ENCODE measurements around the gene TINAGL1.
"Not testable (repeated sequence)": the region's sequence is repeated elsewhere in the genome, so short reads cannot be mapped to it uniquely, and the experiment has no call there.

Gene TINAGL1

DNA sequence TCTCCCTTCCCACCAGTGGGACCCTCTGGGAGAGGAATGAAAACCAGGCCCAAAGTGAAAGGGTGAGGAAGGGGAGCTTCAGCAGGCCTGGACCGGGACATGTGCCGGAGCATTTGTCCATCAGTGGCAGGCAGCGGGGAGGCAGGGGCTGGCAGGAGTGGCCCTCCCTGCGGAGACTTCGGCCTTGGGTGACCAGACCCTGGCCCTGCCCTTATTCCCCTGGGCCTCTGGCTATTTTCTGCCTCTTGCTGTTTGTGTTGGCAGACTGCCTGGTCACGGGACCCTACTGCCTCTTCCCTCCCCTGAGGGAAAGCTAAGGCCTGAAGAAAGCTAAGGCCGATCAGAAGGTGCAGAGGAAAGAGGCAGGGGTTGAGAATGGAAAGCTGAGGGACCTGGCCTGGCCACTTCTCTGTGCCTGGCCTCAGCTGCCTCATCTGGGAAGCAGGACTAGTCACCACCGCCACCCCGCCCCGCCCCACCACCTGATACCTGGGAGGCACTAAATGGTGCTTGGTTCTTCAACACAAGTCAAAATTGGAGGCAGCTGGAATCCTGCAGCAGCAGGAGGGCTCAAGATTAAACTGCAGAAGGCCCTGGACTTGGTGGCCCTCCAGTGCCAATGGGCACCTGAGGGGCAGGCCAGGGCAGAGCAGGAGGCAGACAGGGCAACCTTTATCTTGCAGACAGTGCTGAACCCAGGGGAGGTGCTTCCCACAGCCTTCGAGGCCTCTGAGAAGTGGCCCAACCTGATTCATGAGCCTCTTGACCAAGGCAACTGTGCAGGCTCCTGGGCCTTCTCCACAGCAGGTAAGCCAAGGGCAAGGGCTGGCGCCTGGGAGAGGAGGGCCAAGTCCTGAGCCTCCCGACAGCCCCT, 7.9 kb downstream of the TINAGL1 start:
- no peak for DNase-seq

DNA sequence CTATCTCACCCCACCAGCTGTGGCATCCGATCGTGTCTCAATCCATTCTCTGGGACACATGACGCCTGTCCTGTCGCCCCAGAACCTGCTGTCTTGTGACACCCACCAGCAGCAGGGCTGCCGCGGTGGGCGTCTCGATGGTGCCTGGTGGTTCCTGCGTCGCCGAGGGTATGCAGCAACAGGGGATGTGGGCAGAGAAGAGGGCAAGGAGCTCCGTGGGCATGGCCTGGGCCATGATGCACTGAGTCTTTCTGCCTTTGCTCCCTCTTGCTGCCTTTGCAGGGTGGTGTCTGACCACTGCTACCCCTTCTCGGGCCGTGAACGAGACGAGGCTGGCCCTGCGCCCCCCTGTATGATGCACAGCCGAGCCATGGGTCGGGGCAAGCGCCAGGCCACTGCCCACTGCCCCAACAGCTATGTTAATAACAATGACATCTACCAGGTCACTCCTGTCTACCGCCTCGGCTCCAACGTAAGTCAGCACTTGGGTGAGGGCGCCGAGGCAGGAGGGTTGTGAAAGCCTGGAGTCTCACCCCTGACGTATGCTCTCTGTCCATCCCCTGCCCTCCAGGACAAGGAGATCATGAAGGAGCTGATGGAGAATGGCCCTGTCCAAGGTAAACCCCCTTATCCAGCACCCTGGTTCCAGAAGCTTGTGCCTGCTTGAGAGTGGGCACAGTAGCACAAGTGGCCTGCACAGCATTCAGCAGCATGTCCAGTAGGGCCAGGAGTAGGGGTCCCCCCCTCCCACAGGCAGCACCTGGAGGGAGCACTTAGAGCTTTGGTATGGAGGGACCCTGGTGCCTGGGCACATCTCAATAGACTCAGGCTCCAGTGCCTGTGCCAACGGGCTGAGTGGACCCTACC, 8.8 kb downstream of the TINAGL1 start:
- DNase-seq = no peak

DNA sequence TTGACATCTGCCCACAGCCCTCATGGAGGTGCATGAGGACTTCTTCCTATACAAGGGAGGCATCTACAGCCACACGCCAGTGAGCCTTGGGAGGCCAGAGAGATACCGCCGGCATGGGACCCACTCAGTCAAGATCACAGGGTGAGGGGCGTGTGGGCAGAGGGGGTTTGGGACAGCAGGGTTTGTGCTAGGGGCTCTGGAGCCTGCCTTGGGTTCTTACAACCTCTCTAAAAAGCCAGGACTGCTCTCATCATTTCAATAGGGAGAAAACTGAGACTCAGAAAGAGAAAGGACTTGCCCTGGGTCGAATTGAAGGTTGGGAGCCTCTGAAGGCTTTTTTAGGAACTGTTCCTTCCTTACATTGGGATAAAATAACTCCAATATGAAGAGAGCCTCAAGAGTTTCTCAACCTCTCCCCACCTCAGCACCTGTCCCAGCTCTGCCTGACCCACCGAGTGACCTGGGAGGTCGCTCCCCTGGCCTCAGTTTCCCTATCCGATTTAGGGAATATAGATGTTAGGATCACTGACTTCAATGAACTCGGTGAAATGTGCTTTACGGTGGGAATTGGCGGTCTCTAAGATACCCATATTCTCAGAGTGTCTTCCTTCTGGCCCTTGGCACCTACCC, 9.5 kb downstream of the TINAGL1 start:
- DNase-seq = no peak

DNA sequence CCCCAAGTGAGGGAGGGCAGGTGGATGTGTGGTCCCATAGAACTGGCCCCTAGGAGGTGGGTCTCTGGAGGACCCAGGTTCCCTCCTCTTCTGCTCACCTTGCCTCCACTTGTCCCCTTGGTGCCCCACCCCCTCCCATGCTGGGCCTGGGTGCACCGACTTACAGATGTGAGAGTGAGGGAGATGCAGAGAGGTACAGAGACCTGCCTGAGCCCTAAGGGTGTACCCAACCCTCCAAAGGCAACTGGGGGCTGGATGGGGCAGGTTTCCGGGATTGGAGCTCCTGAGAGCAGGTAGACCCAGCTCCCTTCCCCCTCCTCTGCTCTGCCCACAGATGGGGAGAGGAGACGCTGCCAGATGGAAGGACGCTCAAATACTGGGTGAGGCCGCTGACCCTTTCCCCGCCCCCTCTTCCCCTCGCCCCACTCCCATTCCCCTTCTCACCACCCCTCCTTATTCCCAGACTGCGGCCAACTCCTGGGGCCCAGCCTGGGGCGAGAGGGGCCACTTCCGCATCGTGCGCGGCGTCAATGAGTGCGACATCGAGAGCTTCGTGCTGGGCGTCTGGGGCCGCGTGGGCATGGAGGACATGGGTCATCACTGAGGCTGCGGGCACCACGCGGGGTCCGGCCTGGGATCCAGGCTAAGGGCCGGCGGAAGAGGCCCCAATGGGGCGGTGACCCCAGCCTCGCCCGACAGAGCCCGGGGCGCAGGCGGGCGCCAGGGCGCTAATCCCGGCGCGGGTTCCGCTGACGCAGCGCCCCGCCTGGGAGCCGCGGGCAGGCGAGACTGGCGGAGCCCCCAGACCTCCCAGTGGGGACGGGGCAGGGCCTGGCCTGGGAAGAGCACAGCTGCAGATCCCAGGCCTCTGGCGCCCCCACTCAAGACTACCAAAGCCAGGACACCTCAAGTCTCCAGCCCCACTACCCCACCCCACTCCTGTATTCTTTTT, 10.3 kb downstream of the TINAGL1 start:
- DNase-seq = no peak

DNA sequence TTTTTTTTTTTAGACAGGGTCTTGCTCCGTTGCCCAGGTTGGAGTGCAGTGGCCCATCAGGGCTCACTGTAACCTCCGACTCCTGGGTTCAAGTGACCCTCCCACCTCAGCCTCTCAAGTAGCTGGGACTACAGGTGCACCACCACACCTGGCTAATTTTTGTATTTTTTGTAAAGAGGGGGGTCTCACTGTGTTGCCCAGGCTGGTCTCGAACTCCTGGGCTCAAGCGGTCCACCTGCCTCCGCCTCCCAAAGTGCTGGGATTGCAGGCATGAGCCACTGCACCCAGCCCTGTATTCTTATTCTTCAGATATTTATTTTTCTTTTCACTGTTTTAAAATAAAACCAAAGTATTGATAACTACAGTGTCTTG, 11.0 kb downstream of the TINAGL1 start:
- not testable (repeated sequence) for DNase-seq

DNA sequence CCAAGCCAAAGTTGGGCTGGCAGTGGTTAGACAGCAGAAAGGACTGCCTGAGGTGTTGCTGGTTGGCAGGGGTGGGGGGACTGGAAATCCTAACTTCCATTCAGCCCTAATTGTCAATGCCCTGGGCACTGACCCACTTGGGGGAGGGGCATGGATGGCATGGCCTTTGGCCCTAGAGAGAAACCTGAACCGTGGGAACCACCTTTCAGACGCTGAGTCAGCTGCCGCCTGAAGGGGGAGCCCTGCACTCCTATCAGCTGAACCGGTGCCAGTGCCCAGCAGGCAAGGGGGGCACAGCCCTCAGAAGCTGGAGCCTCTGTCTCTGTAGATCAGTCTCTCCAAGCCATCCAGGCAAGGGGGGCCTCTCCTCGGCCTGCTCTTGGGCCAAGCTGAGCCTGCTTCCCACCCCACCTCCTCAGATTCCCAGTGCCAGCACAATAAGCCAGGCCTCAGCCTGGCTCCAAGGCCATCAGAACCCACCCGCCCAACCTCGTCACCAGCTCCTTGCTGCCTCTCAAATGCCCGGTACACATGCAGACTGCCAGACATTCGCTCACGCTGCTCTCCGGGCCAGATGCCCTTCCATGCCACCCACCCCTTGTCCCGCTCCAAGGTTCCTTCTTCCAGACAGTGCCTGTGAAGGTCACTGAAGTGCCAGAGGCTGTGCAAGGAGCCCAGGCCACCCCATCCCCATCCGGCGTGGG, 11.6 kb downstream of the TINAGL1 start:
- DNase-seq = peak; percentile 33

DNA sequence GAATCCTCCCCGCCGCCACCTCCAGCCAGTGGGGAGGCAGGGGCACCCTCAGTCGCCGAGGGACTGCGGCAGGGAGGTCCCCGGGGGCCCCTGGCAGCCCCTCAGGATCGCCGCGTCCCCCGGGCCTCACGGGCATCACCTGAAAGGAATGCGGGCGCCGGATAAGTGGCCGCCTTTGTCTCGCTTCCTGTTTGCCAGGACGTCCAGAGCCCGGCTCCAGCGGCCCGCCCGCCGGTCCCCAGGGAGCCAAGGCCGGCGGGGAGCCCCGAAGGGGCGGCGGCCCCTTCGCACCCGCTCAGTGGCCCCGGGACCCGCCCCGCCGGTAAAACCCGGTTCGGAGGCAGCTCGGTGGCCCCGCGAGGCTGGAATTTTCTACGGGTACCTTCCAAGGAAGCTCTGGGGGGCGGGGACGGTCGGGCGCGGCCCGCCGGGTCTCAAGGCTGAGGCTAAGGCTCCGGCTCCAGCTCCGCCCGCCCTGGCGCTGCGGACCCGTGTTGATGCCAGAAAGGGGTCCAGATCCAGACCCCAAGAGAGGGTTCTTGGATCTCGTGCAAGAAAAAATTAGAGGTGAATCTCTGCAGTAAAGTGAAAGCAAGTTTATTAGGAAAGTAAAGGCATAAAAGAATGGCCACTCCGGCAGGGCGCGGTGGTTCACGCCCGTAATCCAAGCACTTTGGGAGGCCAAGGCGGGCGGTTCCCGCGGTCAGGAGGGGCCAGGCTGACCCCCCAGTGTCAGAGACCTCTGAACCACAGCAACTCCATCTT, 12.6 kb downstream of the TINAGL1 start:
- DNase-seq = no peak

DNA sequence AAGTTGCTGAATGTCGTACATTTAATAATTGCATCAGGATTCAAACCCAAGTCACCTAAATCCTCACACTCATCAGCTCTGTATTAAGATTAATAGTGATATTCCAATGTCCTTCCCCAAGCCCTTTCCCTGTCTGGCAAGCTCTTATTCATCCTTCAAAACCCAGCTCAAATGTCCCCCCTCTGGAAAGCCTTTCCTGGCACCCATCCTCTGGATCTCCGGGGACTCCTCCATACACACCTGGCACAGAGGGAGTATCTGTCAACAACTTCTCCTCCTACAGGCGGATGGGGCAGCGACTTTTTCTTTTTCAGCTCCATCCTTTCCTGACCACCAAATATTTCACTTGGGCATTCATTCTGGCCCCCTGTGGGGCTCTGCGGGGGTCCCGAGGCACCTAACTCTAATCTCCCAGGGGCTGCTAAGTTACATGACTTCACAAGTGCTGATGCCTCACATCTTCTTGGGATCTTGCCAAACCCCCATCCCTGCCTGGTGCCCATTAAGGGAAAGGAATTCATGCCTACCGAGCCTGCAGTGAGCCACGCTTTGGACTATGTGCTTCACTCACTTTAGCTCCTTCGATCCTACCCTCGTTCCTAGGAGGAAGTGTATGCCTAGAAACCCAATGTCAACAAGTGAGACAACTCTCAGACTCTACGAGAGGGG, 15.2 kb downstream of the TINAGL1 start:
- peak; percentile 40 for DNase-seq

DNA sequence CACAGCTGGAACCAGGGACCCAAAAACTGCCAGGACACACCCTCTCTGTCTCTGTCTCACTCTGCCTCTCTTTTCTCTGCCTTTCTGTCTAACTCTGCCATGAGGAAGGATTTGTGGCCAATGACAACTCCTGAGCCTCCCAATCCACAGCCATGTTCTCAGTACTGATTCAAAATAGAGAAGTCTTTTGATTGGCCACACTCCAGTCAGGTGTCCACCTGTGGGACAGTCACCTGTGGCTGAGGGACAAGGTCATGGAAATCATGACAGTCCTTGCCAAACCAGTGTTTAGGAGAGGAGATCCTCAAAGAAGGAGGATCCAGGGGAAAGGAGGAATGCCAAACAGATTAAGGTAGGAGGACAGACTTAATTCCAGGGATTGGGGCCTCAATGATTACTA, 15.8 kb downstream of the TINAGL1 start:
- no peak for DNase-seq

DNA sequence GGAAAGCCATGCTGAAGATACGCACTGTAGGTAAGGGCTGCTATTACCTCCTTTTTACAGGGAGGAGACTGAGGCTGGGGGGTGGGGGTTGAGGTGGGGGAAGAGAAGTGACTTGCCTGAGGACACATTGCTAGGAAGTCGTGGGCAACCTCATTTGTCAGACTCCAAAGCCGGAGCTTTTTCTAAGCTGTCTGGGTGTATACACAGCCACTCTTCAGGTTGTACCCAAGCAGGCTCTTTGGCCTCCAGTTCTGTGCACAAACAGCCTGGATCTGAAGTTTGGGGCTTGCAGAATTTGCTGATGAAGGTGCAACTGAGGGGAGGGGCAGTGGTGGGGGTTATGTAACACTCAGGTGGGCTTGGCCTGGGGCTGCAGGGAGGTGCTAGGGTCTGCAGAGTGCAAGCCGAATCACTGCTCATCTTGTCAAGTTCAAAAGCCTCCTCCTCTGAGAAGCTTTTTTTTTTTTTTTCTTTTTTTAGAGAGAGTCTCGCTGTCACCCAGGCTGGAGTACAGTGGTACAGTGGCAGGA, 16.9 kb downstream of the TINAGL1 start:
- DNase-seq = no peak

DNA sequence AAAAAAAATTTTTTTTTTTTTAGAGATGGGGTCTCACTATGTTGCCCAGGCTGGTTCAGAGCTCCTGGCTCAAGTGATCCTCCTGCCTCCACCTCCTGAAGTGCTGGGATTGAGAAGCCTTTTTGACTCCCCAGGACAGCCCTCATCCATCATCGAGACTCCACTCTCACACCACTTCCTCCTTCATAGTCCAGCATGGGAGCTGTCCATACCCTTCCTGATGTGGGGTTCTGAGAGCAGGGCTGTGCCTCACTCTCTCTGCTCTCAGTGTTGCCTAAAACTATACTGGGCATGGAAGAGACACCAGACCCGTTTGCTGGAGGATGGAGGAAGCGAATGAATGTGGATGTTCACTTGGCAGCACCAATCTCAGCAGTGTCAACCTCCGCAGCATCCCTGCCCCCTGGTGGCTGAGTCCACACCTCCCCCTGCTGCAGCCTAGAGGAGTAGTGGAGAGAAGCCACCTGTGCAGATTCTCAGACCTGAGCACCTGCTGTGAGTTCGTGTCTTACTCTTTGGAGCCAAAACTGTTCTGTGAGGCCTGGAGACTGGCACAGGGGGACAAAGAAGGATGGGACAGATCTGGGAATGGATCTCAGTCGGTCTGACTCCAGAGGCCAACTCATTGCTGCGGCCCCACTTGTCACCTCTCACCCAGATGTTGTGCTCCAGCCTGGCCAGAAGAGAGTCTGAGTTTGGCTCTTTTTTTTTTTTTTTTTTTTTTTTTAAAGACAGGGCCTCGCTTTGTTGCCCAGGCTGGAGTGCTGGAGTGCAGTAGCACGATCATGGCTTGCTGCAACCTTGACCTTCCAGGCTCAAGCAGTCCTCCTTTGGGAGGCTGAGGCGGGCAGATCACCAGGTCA, 17.7 kb downstream of the TINAGL1 start:
- DNase-seq = peak; percentile 54

DNA sequence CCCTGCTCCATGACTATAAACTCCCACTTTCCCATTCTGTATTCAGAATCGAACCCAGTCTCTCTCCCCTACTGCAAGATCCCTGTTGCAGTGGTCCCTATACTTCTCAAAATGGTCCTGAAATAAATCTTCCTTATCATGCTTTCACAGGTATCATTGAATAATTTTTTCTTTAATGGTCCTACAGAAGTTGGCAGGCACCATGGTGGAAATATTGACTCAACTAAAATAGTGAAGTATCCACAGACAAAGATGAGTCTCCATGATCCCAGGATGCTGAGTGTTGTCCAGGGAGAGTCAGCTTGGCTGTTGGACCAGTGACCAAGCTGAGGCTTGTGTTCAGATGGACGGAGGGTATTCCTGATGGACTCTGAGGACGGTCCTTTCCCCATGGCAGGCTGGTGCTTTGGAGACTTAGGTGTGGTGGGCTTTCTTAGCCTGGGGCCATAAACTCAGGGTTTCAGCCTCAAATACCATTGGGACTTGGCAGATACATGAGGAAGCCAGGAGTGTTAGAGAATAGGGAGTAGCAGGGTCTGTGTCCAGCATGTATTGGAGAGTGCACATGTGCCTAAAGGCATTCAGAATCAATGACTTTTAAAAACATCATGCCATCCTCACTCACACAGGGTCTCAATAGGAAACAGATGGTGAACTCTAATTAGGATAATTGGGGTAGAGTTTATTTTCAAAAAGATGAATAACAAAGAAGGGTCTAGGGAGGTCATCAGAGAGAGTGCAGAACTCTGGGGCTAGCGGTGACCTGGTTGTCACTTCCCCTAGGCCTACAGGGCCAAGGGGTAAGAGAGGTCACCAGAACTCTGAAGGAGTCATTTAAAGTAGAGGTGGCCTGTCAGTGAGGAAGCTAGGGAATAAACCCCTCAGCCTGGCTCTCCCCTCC, 19.8 kb downstream of the TINAGL1 start:
- DNase-seq = no peak

DNA sequence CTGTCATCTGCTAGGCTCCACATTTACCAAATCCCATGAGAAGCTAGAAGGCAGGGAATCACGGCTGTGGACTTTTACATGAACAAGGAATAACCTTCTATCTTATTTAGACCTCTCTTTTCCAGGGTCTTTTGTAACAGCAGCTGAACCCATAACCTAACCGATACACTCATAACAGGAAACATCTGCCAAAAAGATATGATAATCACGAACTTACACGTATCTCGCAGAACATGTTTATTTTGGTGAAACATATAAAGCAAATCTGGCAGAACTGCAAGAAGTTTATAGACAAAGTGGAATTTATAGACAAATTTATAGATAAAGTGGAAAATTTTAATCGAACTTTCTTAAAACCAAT, 20.4 kb downstream of the TINAGL1 start:
- DNase-seq = no peak

DNA sequence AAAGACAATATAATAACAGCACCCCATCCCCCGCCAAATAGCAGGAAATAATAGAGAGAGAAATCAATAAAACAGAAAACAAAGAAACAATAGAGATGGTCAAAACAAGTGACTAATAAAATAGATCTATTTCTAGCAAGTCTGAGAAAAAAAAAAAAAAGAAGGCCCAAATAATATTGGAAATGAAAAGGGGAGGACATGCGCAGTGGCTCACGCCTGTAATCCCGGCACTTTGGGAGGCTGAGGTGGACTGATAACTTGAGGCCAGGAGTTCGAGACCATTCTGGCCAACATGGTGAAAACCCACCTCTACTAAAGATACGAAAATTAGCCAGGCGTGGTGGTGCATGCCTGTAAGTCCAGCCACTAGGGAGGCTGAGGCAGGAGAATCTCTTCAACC, 22.7 kb downstream of the TINAGL1 start:
- DNase-seq = no peak

DNA sequence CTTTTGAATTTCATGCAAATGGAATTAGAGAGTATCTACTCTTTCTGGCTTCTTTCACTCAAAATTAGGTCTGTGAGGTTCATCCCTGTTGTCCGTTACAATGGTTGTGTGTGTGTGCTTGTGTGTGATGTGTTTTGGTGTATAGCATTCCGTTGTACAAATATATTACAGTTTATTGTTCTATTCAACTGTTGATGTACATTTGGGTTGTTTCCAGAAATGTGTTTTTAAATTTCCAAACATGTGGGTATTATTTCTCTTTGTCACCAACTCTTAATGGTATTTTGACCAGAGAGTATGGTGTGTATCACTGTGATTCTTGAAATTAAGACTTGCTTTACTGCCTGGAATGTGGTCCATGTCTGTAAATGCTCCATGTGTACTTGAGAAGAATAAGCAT, 24.3 kb downstream of the TINAGL1 start:
- no peak for DNase-seq

DNA sequence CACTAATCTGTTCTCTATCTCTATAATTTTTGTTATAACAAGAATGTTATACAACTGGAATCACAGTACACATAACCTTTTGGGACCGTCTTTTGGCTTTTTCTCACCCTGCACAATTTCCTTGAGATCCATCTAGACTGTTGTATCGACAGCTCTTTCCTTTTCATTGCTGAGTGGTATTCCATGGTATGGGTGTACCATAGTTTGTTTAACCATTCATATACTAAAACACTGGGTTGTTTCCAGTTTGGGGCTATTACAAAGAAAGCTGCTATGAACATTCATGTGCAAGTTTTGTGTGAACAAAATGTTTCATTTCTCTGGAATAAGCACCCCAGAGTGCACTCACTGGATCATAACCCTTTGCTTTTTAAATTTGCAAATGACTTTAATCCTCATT, 25.8 kb downstream of the TINAGL1 start:
- no peak for DNase-seq

DNA sequence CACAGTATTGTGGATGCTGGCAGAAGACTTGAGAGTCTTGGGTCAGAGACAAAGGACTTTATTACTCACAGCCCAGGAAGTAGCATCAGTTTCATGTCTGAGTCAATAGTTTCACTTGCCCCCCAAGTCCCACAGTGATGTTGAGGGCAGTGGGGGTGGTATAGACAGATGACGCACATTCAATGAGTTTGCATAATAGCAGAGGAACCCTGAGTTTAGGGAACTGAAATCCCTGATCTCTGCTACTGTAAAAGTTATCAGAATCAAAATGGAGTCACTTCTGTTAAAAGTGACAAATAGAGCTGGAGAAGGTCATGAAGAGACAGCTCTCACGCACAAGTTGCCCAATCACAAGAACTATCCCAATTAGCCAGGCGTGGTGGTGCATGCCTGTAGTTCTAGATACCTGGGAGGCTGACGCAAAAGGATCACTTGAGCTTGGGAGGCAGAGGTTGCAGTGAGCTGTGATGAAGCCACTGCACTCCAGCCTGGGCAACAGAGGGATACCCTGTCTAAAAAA, 29.7 kb downstream of the TINAGL1 start:
- peak; percentile 58 for DNase-seq

DNA sequence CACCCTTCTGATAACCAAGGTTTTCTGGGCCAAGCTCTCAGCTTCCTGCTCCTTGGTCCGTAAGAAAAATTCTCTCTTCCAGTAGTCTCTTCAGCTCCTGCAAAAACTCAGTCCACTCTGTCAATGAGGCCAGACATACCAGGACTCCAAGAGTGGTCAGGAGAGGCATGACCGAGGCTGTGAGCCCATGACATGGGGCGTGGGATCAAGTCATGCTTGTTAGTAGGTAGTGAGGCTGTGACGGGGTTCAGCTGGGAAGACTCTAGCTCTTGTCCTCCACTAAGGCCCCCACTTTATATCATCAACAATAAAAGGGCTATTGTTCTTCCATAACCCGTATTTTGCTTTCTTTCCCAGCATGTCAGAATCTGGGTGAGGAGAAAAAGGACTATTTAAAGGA, 31.0 kb downstream of the TINAGL1 start:
- no peak for DNase-seq

Data from fibroblast of skin of abdomen (primary cell).